Esophagus muscularis mucosa (tissue), 4 donors: ENCODE measurements around the gene PRKCE.

Experiments
- EP300 ChIP-seq: sonication (generic); formaldehyde crosslinking; IDR thresholded peaks from one replicate; pipeline ENCODE4 v1.6.1; 2017; ENCODE audit warnings: antibody characterized with exemption
- POLR2A ChIP-seq: fragments of 450-650 bp; IDR thresholded peaks from one replicate; pipeline ENCODE4 v1.6.1; 2017; ENCODE audit warnings: antibody characterized with exemption, moderate library complexity, mild to moderate bottlenecking, low read depth
- POLR2AphosphoS5 ChIP-seq, 2 donors: sonication (generic); formaldehyde crosslinking; IDR thresholded peaks; one replicate each; pipeline ENCODE4 v1.6.1; 2017; ENCODE audit warnings: antibody characterized with exemption in 2 of 2
- TF ChIP-seq, protein P1 (sequence below), 3 experiments: fragments of 200-600 bp in 2 of 3; fragments of 450-650 bp in 1 of 3; sonication (generic) in 2 of 3; IDR thresholded peaks; one replicate each; pipeline ENCODE4 v1.5.1; 2017 to 2019; ENCODE audit warnings: antibody characterized with exemption in 3 of 3, mild to moderate bottlenecking in 2 of 3, moderate library complexity in 1 of 3

DNA sequence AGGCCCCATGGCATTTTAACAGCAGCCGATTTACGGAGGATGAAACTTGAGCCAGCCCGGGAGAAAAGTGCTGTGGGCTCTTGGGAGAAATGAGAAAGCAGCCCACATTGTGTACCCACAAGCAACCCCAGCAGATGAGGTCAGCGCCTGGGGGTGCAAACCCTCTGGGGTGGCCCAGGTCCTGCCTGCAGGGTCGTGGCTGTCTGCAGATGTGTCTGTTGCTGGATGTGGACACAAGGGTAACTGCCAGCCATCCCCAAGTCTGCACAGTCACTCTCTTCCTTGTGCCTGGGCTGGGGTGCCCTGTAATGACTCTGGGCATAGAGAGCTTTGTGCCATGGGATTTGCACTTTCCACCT is 170.8 kb downstream of the PRKCE start:
- TF ChIP-seq, protein P1, sequence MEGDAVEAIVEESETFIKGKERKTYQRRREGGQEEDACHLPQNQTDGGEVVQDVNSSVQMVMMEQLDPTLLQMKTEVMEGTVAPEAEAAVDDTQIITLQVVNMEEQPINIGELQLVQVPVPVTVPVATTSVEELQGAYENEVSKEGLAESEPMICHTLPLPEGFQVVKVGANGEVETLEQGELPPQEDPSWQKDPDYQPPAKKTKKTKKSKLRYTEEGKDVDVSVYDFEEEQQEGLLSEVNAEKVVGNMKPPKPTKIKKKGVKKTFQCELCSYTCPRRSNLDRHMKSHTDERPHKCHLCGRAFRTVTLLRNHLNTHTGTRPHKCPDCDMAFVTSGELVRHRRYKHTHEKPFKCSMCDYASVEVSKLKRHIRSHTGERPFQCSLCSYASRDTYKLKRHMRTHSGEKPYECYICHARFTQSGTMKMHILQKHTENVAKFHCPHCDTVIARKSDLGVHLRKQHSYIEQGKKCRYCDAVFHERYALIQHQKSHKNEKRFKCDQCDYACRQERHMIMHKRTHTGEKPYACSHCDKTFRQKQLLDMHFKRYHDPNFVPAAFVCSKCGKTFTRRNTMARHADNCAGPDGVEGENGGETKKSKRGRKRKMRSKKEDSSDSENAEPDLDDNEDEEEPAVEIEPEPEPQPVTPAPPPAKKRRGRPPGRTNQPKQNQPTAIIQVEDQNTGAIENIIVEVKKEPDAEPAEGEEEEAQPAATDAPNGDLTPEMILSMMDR (IDR thresholded peaks at IDR 0.05): no peak
- TF ChIP-seq POLR2AphosphoS5 (IDR thresholded peaks at IDR 0.05) (no peak), POLR2A (no peak), EP300 (no peak)
